GM21619 (cell line): ENCODE results near the gene EXOC3L2.
A peak's percentile ranks its signal among the peaks of the same experiment; 100 is the strongest.

Experiments
- ATAC-seq: cut with Tn5 transposase; IDR thresholded peaks from one replicate; pipeline ENCODE4 v1.9.1; 2021; ENCODE audit not compliant: unreplicated experiment

The EXOC3L2 gene

DNA sequence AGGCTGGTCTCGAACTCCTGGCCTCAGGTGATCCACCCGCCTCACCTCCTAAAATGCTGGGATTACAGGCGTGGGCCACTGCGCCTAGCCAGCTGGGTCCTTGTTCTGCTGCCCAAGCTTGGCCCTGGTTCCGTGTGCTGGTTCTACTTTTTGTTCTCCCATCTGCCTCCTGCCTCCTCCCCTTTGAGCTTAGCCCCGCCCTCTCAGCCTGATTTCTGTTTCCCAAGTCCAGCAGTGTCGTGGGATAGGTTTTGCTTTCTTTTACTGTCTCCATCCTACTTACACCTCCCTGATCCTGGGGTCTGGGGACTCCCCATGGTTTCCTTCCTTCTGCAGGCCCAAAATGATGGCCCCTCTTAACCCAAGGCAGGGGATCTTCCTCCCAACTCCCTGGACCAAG lies 64.3 kb downstream of the EXOC3L2 start:
- ATAC-seq, result no peak

- no peak for ATAC-seq
Measured at GRCh38 chr19:45179892-45180370, 65.3 kb downstream of the EXOC3L2 start.

DNA sequence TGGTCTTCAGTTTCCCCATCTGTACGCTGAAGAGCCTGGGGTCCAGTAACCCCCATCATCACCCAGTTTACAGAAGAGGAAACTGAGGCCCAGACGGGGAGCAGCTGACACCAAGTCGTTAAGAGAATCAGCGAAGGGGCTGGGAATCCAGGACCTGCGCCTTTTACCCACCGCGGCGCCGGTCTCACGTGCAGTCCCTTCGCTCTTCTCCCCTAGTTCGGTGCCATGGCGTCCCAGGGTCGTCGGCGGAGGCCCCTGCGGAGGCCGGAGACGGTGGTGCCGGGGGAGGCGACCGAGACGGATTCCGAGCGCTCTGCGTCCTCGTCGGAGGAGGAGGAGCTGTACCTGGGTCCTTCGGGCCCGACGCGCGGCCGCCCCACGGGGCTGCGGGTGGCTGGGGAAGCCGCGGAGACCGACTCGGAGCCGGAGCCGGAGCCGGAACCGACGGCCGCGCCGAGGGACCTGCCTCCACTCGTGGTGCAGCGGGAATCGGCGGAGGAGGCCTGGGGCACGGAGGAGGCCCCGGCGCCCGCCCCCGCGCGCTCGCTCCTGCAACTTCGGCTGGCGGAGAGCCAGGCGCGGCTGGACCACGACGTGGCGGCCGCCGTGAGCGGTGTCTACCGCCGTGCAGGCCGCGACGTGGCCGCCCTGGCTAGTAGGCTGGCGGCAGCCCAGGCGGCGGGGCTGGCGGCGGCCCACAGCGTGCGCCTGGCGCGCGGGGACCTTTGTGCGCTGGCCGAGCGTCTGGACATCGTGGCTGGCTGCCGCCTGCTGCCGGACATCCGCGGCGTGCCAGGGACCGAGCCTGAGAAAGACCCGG lies 65.9 kb downstream of the EXOC3L2 start:
- ATAC-seq, result no peak

DNA sequence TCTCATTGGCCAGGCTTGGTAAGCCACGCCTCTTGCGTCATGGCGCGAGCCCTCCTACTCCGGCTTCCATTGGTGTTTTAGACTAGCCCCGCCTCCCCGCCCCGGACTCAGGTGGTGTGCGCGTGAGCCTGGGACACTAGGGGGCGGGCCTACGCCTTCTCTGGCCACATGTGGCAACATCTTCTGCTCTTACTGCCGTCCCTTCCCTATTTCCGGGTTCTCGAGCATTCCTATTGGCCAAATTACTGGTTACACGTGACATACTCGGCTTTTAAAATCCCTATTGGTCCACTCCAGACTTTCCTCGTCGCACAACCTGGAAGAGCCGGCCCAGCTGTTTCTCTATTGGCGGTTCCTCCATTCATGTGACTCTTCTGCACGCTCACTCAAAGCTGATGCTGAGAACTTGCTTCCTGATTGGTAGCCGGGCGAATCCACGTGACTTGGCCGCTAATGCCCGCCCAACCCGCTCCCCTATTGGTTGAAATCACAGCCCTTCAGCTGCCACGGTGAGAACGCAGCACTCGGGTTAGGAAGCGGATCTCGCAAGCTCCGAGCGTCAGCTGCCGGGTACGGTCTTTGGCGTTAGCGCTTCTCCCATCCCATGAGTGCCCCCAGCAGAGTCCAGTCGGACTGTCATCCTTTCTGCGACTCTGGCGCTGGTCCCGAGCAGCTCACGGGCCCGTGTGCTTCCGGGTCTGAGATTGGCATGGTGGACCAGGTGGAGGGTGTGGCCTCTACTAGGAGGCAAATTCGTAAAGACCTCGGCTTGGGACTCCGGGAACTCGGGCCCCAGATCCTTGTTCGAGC lies 66.7 kb downstream of the EXOC3L2 start, which contains the start of gene BLOC1S3:
Gene BLOC1S3 (plus strand): TSS at position 523 of the 810 bp plus-strand sequence. CDS start 513 bp downstream, outside the sequence.
- peak; percentile 78 for ATAC-seq

DNA sequence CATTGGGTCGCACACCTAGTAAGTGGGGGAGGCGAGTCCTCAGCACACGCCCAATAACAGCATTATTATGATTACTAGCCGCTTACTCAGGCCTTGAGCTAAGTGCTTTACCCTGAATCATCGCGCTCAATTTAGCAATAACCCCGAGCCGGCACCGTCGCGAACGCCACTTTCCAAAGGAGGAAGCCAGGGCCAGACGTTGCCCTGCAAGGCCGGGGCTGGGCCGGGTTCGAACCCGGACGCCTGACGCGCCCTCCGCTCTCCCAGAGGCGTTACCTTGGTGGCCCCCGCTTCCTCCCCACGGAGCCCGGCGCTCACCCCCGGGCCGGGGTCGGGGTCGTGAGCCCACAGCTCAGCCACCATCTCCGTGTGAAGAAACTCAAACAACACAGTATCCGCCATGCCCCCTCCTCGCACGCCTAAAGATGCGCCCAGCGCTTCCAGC lies 67.4 kb downstream of the EXOC3L2 start, which contains the start of gene TRAPPC6A:
Gene TRAPPC6A (minus strand): TSS at position 421 of the 445 bp plus-strand sequence. CDS start 19 bp downstream, at position 402.
- ATAC-seq, result peak; percentile 4

GRCh38 chr19:45175515-45176345 lies 69.5 kb downstream of the EXOC3L2 start:
- no peak for ATAC-seq

GRCh38 chr19:45173816-45174215 lies 71.4 kb downstream of the EXOC3L2 start:
- no peak for ATAC-seq

GRCh38 chr19:45172611-45173208 lies 72.5 kb downstream of the EXOC3L2 start:
- no peak for ATAC-seq

DNA sequence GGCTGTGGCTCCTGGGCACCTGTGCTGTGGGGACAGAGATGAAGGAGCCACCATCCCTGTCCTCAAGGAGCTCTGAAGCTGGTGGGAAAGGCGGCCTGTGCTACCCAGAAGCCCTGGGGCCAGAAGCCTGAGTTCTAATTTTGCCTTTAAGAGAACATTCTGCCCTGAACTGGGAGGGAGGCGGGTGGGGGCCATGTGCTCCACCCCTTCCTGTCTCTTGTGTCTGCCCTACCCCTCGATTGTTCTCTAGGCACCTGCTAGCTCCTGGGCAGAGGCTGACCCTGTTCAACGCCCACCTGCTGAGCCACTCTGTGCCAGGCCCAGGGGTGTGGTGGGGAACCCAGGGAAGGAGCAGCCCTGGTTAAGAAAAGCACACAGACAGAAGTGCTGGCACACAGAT lies 73.0 kb downstream of the EXOC3L2 start:
- ATAC-seq, result no peak

DNA sequence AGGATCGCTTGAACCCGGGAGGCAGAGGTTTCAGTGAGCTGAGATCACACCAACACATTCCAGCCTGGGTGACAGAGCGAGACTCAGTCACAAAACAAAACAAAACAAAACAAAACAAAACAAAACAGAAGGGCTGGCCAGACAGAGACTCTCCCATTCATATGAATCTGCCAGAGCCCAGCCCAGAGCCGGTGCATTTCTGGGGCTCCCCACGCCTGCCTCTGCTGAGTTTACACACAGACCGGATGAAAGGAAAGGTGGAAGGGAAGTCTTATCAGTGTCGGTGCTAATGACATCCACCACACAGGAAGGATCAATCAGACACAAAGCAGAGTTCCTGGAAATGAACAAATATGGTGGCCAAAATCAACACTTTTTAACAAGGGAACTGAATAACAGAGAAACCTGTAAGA lies 74.0 kb downstream of the EXOC3L2 start:
- ATAC-seq, result no peak

- no peak for ATAC-seq
Measured at GRCh38 chr19:45170146-45171106, 74.8 kb downstream of the EXOC3L2 start.

GRCh38 chr19:45169602-45170001 lies 75.6 kb downstream of the EXOC3L2 start:
- ATAC-seq, result no peak

- ATAC-seq, result no peak
Measured at GRCh38 chr19:45168767-45169351, 76.3 kb downstream of the EXOC3L2 start.

- ATAC-seq, result no peak
Measured at GRCh38 chr19:45166723-45167252, 78.4 kb downstream of the EXOC3L2 start.

- peak; percentile 68 for ATAC-seq
Measured at GRCh38 chr19:45164577-45165335, 80.5 kb downstream of the EXOC3L2 start.

DNA sequence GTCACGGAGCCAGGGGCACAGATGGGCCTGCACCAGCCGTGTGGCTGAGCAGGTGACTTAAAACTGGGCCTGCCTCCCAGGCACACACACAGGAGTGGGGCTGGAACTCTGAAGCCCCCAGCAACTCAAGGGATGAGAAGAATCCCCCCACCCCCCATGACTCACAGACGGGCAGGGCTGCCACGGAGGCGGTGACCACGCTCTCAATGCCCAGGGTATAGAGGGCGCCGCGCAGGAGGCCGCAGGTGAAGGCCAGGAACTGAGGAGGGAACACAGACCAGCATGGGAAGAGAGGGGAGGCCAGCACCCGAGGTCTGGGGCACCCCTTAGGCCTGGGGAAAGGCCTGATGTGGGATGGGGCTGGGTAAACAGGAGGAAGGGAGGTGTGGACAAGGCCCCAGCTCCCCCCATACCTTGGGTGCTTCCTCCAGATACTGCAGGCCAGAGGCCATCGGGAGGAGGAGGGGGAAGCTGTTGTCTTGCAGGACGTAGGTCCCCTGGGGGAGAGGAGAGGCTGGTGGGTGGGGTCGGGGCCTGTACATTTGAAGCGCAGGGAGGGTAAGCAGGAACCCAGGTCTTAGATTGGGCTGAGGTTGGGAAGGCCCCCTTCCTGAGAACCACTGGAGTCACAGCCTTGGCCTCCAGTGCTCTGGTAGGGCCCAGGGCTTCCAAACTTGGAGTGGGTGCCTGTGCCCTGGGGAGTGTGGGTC lies 81.3 kb downstream of the EXOC3L2 start:
- peak; percentile 5 for ATAC-seq

GRCh38 chr19:45163156-45163555 lies 82.1 kb downstream of the EXOC3L2 start:
- ATAC-seq, result no peak
